Measurements from ENCODE around the gene NR4A1.

DNA sequence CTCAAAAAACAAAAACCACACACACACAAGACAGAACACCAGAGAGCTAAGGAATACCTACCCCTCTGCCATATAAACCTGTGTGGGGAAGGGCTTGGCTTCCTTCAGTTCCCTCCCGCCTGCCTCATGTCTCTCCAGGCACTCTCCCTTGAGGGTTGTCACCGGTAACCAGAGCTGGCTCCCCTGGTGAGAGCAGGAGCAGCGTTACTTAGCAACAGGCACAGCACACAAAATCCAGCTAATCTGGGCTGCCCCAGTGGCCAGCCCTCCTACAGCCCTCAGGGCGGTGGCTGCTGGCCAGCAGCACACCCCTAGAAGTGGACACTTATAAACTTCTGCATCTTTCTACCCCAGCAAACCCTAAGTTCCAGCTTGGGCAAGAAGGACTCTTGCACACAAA, 21.6 kb upstream of the NR4A1 start:
- no peak for TF ChIP-seq POLR2AphosphoS5 (IDR thresholded peaks at IDR 0.05; ENCODE audit: low read depth, low read length)
- no peak for TF ChIP-seq POLR2A (IDR thresholded peaks at IDR 0.05; ENCODE audit: low read depth, low read length)
- no peak for TF ChIP-seq TAF1 (IDR thresholded peaks at IDR 0.05; ENCODE audit: low read depth, low read length)
- TF ChIP-seq SPI1 (IDR thresholded peaks at IDR 0.05; ENCODE audit: low read depth, low read length), result no peak
- TF ChIP-seq POU2F2 (IDR thresholded peaks at IDR 0.05; ENCODE audit: low read depth, low read length), result no peak
- TF ChIP-seq PAX5 (IDR thresholded peaks at IDR 0.05; ENCODE audit: insufficient read depth, low read length, severe bottlenecking), result no peak

Measured in GM12891 (cell line).